NK-92 treated with Interleukin-12 subunit alpha and Interleukin-12 subunit beta, amount 100 ng/mL, for 24 hours (cell line): ENCODE data around the gene SEMA5A.
"Not testable (repeated sequence)": the region's sequence is repeated elsewhere in the genome, so short reads cannot be mapped to it uniquely, and the experiment has no call there.

Experiments used
- DNase-seq: peaks from one replicate; lab custom pipeline; 2025; lab: John Stamatoyannopoulos, UW

Gene SEMA5A

DNA sequence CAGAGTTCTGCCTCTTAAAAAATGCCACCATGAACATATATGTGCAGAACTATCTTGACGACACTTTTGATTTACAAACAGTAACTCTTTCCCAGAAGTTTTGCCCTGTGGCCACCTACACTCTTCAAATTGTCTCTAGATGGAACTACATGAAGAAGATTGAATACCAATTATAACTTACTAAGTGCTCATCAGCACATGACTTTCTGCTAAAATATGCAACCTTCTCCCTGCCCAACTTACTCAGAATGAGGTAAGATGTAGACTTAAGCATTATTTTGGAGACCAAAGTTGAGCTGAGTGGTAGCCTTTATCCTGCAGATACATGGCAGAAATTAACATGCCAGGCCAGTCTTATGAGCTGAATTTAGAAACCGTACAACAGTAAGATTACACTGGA, 105.4 kb downstream of the SEMA5A start:
- DNase-seq: no peak

DNA sequence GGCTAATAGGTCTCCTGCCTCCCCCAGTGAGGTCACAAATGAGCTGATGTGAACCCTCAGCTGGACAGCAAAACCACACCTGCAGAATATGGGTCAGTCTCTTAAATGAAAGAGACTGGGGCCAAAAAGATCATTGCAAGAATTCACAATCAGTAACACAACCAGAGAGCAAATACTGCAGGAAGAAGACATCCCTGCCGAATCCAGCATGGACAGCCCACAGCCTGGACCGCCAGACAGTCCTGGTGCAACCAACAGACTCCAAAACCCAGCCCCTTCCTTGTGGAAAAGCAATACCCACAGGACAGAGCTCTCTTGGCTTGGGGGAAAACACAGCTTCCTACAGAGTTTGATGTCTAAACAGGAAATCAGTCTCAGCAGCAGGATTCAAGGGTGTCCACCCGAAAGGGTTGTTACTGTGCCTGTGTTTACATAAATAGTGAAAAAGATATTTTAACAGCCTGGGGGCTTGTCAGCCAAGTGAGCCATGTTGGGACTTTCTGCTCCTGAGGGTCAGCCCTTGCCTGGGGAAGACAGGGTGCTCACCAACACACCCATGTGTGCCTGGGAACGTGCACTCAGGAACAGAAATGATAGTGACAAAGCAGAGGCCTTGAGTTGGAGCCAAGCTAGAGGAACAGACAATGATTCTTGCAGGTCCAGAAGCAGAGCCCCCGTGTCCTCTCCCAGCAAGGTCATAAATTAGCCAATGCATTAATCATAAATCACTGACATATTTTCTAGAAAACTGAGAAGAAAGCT, 106.2 kb downstream of the SEMA5A start:
- DNase-seq: no peak

DNA sequence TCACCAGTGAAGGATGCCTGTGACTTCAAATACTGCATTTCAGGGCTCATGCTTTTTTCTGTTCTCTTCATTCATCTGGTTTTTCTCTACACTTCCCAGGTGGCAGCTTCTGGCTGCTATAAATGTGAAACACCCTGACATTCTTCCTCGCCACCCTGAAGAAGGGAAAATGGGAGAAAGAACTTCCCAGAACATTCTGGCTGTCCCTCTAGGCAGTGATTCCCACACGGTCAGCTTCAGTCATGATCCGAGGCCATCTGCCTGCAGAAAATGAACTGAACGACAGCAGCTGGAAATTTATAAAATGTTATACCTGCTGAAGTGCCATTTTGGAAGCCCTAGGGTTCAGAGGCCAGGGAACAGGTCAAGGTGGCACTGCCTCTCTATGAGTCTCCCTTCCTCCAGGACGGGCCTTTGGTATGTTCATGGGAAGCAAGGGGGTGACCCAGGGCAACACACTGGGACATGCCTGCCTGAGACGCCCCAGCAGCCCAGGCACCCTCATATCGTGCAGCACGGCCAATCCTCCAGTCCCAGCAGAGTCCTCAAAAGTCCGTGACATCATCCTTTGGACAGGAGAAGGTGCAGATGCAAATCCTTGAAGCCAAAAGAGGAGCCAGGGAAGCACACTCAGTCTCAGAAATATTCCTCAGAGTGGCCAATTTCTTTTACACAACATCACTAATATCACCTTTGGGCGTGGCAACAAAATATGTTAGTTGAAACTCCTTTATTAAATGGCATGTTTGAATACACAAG, 107.1 kb downstream of the SEMA5A start:
- no peak for DNase-seq

DNA sequence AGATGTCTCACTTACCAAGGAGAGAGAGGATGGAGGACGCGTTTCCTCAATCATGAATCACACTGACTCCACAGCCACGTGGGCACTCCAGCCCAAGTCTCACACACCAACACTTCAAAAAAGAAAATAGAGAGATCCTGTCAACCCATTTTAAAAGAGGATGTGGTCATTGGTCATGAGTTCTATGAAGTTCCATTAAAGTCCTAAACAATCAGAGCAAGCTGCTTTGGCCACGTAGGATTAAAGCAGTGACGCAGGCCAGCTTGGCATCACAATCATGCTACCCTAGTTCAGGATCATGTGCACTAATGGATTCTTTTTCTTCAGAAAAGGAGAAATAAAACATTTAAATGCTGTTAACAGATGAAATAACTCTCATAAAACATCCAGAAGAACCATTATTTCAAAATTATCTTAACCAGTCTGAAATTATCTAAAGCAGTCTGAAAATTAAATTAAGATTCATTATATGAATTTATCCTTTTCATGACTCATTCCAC, 108.1 kb downstream of the SEMA5A start:
- no peak for DNase-seq

DNA sequence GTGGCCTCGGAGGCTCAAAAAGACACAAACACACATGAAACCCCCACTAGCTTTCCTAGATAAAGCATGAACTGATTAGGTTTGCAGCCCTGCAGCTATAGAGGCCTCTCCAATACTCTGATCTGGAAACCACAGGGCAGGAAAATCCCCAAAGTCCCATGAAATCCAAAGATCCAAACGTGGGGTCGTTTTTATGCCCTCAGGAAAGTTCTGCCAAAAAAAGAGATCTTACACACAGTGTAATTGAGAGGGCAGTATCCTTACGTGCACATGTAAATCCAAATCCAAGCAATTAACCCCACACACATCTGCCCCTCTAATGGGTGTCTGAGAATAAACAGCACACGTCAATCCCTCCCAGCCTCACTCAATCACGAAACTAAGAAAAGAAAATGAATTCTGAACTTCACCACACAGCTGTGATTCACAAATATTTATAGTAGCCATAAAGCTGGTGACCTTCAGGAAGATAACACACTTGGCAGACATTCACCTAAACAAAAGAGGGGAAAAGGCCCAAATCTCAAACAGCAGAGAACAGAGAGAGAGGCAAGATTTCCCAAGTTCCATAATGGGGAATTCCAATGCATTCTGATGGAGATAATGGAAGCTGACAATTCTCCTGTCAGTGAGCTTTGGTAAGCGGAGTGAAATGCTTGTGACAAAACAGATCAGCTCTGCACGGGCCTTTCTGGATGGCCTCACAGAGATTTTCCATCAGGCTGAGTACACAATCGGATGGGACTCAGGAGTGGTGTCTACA, 114.2 kb downstream of the SEMA5A start:
- DNase-seq: no peak

DNA sequence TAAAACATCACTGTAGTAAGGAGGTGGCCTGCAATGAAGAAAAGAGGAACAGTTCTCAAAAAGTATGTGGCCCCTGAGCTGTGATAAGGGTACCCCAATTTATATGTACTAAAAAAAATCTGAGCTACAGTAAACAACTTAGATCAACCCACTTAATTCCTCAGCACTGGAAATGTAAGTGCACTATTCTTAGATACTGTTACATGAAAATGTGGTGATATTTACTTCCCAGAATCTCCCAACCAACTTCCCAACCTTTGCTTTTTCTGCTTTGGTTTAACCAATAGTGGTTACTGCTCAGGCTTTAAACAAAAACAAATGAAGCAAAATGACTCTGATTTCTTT, 114.8 kb downstream of the SEMA5A start:
- no peak for DNase-seq

DNA sequence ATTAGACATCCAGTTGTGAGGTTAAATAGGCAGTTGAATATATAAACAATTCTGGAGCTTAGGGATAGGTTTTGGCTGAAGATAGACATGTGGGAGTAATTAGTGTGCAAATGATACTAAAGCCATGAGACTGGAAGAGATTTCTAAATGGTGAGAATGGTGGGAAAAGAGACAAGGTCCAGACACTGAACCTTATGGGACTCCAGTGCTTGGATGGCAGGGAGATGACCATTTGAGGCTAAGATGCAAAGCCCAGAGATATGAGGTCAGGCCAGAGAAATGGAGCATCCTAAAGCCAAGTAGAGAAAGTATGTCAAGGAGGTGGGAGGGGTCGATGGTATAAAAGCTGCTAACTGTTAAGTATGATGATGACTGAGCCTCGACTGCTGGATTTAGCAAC, 115.6 kb downstream of the SEMA5A start:
- no peak for DNase-seq

DNA sequence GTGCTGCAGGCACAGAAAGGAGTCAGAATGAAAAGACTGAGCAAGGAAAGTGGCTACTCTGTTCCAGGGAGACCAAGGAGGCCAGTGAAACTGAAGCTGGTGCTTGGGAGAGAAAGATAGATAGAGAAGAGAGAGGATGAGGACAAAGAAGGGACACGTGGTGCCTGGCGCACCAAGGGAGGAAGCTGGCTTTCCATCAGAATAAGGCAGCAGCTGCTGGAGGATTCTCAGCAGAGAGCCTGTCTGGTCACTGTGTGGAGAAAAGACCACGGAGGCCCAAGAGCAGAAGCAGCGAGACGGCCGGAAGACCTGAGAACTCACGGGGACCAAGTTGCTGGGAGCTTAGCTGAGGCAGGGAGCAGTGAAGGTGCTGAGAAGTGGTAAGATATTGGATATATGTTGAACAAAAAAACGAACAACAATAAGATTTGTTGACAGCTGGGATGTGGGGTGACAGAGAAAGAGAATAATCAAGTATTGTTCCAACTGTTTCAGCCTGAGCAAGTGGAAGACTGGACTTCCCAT, 116.1 kb downstream of the SEMA5A start:
- no peak for DNase-seq

DNA sequence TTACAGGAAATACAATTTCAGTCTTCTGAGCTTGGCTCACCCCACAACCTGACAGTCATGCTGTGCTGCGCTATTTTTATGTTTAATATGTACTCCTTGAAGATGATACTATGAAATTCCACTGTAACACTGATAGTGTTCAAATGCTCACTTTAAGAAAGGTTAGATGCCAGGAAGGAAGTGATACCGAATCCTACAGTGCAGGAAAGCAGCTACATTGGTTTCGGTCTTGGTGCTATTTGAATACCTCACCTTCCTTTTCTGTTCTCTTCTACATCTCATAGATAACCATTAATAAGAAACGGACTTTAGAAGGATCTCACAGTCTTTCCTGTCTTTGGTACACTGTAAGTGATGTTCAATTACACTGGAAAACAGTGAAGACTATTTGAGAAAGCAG, 117.6 kb downstream of the SEMA5A start:
- DNase-seq: no peak

DNA sequence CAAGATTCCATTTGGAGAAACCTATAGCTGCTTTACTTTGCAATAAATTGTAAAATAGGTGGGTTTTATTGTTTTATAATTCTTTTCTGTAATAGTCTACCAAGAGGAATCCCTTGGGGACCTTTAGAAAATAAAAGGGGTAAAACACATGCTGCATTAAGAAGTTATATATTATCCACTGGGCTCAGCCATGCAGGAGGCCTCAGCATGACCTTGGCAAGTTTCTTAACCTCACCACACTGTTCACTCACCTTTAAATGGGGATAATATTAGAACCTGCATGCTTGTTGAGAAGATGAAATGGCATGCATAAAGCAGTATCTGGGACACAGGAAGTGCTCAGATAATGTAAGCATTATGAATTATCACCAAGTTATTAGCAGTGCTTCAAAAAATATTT, 120.2 kb downstream of the SEMA5A start:
- DNase-seq: no peak

DNA sequence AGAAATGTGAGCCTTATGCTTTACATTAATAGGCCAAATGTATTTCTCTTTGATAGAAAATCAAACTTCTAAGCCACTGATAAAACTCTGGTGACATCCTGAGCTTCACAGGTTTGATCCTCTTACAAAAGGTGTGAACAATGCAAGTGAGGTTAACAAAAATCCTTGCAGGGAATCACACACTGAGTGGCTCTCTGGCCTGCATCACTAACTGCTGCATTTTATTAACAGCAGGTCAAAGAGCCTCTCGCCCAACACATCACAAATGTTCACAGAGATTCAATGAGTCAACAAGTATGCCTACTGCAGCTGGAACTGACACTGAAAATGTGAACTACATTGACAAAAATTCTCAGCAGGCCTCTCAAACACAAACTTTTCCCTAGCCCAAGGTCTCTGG, 122.3 kb downstream of the SEMA5A start:
- DNase-seq: no peak

DNA sequence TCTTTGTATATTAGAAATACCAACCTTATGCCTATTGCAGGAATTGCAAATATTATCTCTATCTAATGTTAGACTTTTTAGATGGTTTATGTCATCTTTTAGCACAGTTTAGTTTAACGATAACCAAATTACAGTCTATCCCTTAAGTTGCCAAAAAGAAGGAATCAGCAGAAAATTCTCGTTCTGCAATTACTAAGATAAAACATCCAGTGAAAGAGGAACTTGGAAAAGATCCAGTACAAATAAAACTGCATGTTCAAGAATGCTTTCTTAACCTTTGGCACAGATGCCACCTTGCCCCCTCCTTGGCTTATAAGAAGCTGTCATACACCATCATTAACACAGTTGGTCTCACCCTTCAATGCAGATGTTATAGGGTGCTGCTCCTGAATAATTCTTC, 124.0 kb downstream of the SEMA5A start:
- no peak for DNase-seq

DNA sequence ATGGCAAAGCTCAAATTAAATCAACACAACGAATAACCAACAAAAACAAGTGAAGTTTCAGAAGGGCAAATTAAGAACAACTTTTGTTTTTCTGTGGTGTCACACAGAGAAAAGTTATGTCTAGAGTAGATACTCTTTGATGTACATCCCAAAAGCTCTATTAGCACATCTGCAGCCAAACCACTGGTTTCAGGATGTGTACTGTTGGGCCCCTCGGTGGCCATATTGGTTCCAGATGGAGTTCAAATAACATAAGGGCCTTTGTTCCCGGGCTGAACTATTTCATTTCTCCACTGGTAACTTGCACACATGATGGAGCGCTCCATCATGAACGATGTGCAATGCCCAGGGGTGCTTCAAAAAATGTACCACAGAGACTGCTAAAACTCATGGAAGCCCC, 126.1 kb downstream of the SEMA5A start:
- DNase-seq: no peak

DNA sequence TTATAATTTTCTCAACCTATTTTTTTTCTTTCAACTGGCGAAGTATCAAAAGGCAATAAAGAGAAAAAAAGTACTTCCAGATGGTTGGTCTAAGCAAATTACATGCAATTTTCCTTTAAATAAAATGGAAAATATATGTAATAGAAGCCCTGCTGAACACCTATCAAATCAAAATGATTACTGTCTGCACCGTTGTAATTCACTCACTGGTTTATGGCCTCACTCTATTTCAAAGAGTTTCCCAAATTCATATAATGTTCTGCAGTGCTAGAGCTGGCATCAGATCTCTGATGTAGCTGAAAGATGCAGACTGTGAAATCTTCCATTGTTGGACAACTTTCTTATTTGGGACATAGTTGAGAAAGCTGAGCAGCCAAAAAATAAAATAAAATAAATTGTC, 130.3 kb downstream of the SEMA5A start:
- no peak for DNase-seq

DNA sequence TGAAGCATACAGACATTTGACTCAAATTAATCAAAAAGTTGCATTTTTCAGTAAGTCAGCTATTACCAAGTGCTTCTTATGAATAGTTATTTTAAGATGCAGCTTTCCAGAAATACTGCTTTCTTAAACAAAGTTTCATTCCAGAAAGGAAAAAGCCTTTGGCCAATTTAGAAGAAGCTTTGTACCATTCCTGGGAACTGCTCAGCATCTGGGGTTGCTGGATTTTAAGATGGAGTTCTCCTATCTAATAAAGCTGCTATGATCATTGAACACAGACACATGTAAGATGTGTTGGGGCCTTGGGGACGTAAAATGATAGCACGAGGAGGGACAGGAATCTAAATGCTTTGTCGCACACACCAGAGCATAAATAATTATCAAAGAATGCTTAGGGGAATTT, 130.8 kb downstream of the SEMA5A start:
- no peak for DNase-seq

DNA sequence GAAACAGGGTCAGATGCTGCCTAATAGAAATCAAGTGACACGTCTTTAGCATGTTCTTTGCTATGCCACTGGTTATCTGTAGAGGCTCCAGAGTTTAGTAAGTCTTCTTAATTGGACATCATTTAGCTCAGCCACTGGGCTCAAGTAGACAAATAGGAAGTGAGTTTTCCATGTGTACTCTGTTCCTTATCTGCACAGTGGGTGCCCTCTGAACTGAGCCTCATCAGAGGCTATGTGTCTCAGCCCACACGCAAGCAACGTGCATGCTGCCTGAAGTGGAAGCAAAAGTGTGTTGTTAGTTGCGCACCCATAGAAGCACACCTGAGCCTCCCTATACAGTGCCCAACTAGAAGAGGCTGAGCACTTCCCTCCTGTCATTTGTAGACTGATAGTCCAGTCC, 134.7 kb downstream of the SEMA5A start:
- DNase-seq: no peak

DNA sequence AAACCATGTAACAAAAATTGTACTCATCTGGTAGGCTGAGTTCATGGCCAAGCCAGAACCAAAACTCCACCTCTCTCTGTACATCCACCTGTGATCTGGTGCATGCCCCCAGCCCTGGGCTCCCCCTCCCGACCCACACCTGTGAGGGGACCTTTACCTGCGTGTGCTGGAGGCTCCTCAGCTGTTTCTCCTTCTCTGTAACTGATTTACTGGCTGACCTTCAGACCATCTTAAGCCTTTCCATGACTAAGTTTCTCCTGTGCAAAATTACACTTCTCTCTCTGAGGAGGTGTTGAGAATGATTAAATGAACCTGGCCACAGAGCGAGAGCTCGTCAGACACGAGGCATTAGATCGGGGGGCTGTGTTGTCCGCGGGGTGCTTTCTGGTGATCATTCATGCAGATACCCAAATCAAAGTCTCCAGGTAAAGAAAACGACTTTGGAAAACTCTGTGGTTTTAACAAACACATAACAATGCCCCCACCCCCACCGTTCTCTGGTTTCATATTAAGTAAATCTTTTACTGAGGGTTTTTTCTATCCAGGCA, 136.4 kb downstream of the SEMA5A start:
- no peak for DNase-seq

DNA sequence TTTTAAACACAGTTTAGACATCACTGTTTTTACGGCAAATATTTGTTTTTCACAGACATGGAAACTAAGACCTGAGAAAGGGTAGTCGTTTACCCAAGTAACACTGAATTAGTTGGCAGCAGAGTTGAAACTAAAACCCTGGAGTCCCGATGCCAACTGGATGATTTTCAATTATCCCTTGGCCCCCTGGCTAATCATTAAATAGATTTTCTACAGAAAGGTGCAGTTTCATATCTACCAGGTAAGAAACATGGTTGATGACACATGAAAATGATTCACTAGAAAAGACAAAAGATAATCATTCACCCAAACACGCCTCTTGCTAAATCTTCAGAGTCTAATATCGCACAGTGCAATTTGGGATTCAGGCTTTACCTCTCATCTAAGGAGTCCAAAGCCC, 136.9 kb downstream of the SEMA5A start:
- no peak for DNase-seq

DNA sequence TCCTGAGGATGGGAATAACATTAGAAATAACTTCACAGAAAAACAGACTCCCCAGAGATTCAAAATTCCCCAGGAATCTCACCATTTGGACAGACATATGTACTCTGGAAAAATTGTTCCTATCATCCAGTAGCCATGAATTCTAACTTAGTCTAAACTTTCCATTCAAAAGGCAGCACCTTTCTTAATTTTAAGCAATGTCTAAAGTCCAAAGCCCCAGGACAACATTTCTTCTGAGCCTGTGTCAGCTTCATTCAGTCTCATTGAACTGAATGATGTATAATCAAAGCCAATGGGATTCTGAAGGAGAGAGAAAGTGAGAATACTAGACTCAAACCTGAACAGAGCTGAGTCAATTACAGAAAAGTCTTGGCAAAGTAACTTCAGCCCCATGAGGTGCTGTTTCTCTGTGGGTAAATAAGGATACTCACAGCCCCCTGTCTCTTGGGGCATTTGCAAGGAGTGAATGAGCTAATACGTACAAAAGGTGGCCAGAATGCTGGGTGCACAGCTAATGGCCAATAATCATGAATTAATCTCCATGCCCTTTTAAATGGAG, 140.6 kb downstream of the SEMA5A start:
- no peak for DNase-seq

DNA sequence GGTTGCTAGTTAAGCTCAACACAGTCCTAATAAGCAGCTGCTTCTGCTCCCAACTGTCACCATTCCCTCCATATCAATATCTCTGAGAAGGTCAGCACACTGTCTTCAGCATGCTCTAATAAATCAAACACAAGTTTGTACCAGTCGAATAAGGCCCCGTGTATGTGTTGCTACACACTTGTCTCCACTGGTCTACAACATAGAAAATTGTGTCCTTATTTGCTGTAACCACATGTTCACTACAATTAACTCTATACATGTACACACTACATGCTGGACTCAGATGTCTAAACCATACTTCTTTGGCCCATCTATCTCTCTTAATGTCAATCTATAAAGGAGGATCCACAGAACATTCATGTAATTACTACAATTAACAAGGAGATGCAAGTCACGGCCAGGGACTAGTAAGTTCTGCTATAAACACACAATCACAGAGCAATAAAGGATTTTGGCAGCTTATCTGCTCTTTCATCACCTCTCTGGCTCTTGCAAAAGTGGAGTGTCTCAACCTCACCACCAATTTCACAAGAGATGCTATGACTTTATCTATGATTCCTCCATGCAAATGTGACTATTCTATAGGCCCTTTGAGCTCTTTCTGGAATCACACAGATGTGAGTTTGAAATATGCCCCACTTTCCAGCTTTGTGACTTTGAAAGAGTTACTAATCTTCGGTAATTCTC, 143.9 kb downstream of the SEMA5A start:
- no peak for DNase-seq

DNA sequence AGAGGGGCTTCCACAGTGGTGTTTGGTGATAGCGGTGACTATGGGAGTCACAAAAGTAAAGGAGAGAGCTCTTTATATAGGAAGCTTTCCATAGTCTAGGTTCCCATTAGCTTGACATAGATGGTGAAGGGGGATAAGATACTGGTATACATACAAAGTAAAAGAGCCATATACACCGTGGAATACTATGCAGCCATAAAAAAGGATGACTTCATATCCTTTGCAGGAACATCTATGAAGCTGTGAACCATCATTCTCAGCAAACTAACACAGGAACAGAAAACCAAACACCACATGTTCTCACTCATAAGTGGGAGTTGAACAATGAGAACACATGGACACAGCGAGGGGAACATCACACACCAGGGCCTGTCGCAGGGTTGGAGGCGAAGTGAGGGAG, 146.1 kb downstream of the SEMA5A start:
- DNase-seq: not testable (repeated sequence)
